ENCODE measurements around the gene MYH11. TPM values are rescaled to one million over a fixed set of nuclear protein-coding genes. Genes with fewer than 3 reads are reported as not detected.
"Not testable (repeated sequence)": the region's sequence is repeated elsewhere in the genome, so short reads cannot be mapped to it uniquely, and the experiment has no call there.

The MYH11 gene
- total and polyA plus RNA-seq, 2 of the 13 experiments (the other 11 are each of a cell fraction or from before 2014, with no cell fraction given): not detected

DNA sequence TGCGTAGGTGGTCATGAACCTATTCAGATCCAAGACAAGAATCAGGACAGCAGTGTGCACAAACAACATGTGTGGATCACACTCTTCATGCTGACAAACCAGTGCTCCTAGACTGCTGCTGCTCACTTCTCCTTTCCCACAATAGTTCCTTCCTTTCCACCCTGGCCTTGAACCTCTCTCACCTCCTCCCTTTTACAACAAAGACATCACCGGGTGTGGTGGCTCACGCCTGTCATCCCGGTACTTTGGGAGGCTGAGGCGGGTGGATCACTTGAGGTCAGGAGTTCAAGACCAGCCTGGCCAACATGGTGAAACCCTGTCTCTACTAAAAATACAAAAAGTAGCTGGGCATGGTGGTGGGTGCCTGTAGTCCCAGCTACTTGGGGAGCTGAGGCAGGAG is 67.0 kb downstream of the MYH11 start:
- not testable (repeated sequence) for ATAC-seq

DNA sequence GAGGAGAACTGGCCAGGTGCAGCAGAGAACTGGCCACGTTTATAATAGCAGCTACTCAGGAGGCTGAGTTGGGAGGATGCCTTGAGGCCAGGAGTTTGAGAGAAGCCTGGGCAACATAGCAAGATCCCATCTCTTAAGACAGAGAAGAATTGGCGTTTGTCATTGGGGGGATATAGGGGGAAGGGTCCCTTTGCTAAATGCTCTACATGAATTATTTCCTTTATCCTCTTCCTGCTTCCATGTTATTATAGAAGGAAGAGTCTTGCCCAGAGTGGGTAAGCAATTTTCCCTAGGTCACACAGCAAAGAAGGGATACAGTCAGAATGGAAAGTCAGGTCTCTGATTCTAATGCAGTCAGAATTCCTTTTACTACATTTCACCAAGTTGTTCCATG is 68.0 kb downstream of the MYH11 start:
- ChIA-PET POLR2A (no interaction called here), CTCF (ENCODE audit: low intra/inter-chr PET ratio, low total read pairs) (no interaction called here)
- no peak for TF ChIP-seq REL (CRISPR knock-in tag; conservative IDR thresholded peaks at IDR 0.05)
- TF ChIP-seq YEATS2 (CRISPR knock-in tag; IDR thresholded peaks at IDR 0.05; ENCODE audit: borderline replicate concordance): no peak
- TF ChIP-seq ZMYM3 (CRISPR knock-in tag; IDR thresholded peaks at IDR 0.05): 0 out of 2 replicates have a peak, but pooled peaks have one; percentile 16
- TF ChIP-seq ZSCAN29 (CRISPR knock-in tag; conservative IDR thresholded peaks at IDR 0.05): no peak
- TF ChIP-seq SP4 (CRISPR knock-in tag; IDR thresholded peaks at IDR 0.05): no peak
- peak; percentile 79 for TF ChIP-seq ZNF121 (CRISPR knock-in tag; IDR thresholded peaks at IDR 0.05)
- peak; percentile 73; the same call in 1 of the 2 replicates for TF ChIP-seq ZNF768 (CRISPR knock-in tag; IDR thresholded peaks at IDR 0.05)
- Histone ChIP-seq H3K36me3 (replicated peaks in 1 of 2; ENCODE audit: control insufficient read depth in 1 of 2, insufficient read depth in 2 of 2, low read length in 2 of 2) (no peaks in the 10 kb centered on the region), H2AFZ (ENCODE audit: low read length) (no peak overlapping the region), H3K4me2 (ENCODE audit: low read depth, low read length) (no peak overlapping the region), H3K9me3 (ENCODE audit: low read length) (no peaks in the 10 kb centered on the region), H4K20me1 (ENCODE audit: insufficient read depth, low read length) (no peaks in the 10 kb centered on the region), H3K27ac (ENCODE audit: extremely low read length, insufficient read depth, low read length) (no peak overlapping the region), H3K4me1 (ENCODE audit: insufficient read depth, low read length) (no peaks in the 10 kb centered on the region), H3K9ac (ENCODE audit: insufficient read depth, low read depth, low read length) (no peak overlapping the region), H3K27me3 (ENCODE audit: control insufficient read depth in 1 of 2, insufficient read depth in 2 of 2, low read length in 2 of 2) (peaks cover 2 to 26% of the 10 kb centered on the region in 2 experiments; a peak in 4 of 5 replicates), H3K79me2 (ENCODE audit: insufficient read depth, low read length) (no peaks in the 10 kb centered on the region), H3K4me3 (replicated peaks in 1 of 3; ENCODE audit: insufficient read depth in 1 of 3, low read depth in 2 of 3, low read length in 3 of 3) (no peak overlapping the region)
- 0% methylated on average over 2 of the region's 2 CpGs for WGBS (ENCODE audit: low lambda C conversion rate)
- DNase-seq (ENCODE audit: low spot score) (no peak), FAIRE-seq (no peak), ATAC-seq (no peak)
- no TSS peak for BruUV-seq (replicated peaks)
- intact Hi-C loops (cut with micrococcal nuclease; ENCODE audit: unreplicated experiment): no loop called here
- in situ Hi-C loops (cut with HindIII; ENCODE audit: extremely low pct_ligation_motif_present, low pct_unique_long_range_greater_than_20kb): no loop called here

More for the DNA sequence above, 67.0 kb downstream of the MYH11 start:
- H3K79me2 ChIP-seq (ENCODE audit: insufficient read depth, low read length); CTCF ChIA-PET (ENCODE audit: low intra/inter-chr PET ratio, low total read pairs); intact Hi-C loops (cut with micrococcal nuclease; ENCODE audit: unreplicated experiment); in situ Hi-C loops (cut with HindIII; ENCODE audit: extremely low pct_ligation_motif_present, low pct_unique_long_range_greater_than_20kb); H3K36me3 ChIP-seq (replicated peaks in 1 of 2; ENCODE audit: control insufficient read depth in 1 of 2, insufficient read depth in 2 of 2, low read length in 2 of 2); H3K27ac ChIP-seq (ENCODE audit: extremely low read length, insufficient read depth, low read length); H3K9me3 ChIP-seq (ENCODE audit: low read length); H3K4me3 ChIP-seq (replicated peaks in 1 of 3; ENCODE audit: insufficient read depth in 1 of 3, low read depth in 2 of 3, low read length in 3 of 3); H3K4me2 ChIP-seq (ENCODE audit: low read depth, low read length); FAIRE-seq; H2AFZ ChIP-seq (ENCODE audit: low read length); DNase-seq (ENCODE audit: low spot score); H3K9ac ChIP-seq (ENCODE audit: insufficient read depth, low read depth, low read length); POLR2A ChIA-PET; H4K20me1 ChIP-seq (ENCODE audit: insufficient read depth, low read length); BruUV-seq (replicated peaks); H3K4me1 ChIP-seq (ENCODE audit: insufficient read depth, low read length): not testable (repeated sequence)
- H3K27me3 ChIP-seq (ENCODE audit: control insufficient read depth in 1 of 2, insufficient read depth in 2 of 2, low read length in 2 of 2): peaks cover 2 to 19% of the 10 kb centered on the region in 2 experiments; a peak in 3 of 5 replicates
- 24% methylated on average over 5 of the region's 5 CpGs for WGBS (ENCODE audit: low lambda C conversion rate)
- TF ChIP-seq, protein P1, sequence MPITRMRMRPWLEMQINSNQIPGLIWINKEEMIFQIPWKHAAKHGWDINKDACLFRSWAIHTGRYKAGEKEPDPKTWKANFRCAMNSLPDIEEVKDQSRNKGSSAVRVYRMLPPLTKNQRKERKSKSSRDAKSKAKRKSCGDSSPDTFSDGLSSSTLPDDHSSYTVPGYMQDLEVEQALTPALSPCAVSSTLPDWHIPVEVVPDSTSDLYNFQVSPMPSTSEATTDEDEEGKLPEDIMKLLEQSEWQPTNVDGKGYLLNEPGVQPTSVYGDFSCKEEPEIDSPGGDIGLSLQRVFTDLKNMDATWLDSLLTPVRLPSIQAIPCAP (CRISPR knock-in tag; IDR thresholded peaks at IDR 0.05; ENCODE audit: low read depth): 0 out of 2 replicates have a peak, but pooled peaks have one; percentile 33

Data from HepG2 (cell line).